WTC11 (cell line): ENCODE measurements around the gene ZNF335. TPM values are rescaled to one million over a fixed set of nuclear protein-coding genes. Genes with fewer than 3 reads are reported as not detected.

Experiments
- ATAC-seq: fragments of 200-7000 bp; cut with Tn5 transposase; 2 replicates; pipeline ENCODE4 v1.10.0; 2021; ENCODE audit warnings: mild to moderate bottlenecking, moderate library complexity
- CTCF ChIA-PET: fragments of 300-600 bp; sonication (Branson Sonifier 250); formaldehyde crosslinking; loops from one replicate; lab custom pipeline; 2021; ENCODE audit warnings: antibody characterized with exemption; lab: Charles Lee
- POLR2A ChIA-PET: fragments of 350-600 bp; sonication (Branson Sonifier 250); formaldehyde crosslinking; loops from one replicate; lab custom pipeline; 2021; ENCODE audit warnings: antibody characterized with exemption; lab: Charles Lee
- DNase-seq: peaks from one replicate; pipeline ENCODE4 v3.0.0; 2021; ENCODE audit warnings: low spot score
- H3K27ac Mint-ChIP-seq: 2 replicates; pipeline ENCODE4 v1.8.0; 2021; ENCODE audit warnings: mixed read lengths
- H3K27me3 Mint-ChIP-seq: 2 replicates; pipeline ENCODE4 v1.8.0; 2021; ENCODE audit warnings: low read depth, mild to moderate bottlenecking, moderate library complexity, mixed read lengths
- H3K36me3 Mint-ChIP-seq: 2 replicates; pipeline ENCODE4 v1.8.0; 2021; ENCODE audit warnings: mixed read lengths
- H3K4me1 Mint-ChIP-seq: 2 replicates; pipeline ENCODE4 v1.8.0; 2022; ENCODE audit warnings: mixed read lengths
- H3K4me3 Mint-ChIP-seq: 2 replicates; pipeline ENCODE4 v1.8.0; 2021; ENCODE audit warnings: mild to moderate bottlenecking, moderate library complexity, mixed read lengths
- H3K9me3 Mint-ChIP-seq: 2 replicates; pipeline ENCODE4 v1.8.0; 2021; ENCODE audit warnings: mixed read lengths
- FOXK1 ChIP-seq: sonication (generic); formaldehyde crosslinking; IDR thresholded peaks from 2 replicates; pipeline ENCODE4 v1.8.0; 2022; ENCODE audit warnings: mild to moderate bottlenecking, moderate library complexity, missing genetic modification reagents
- GABPB1 ChIP-seq: sonication (generic); formaldehyde crosslinking; IDR thresholded peaks from 2 replicates; pipeline ENCODE4 v1.8.1; 2023; ENCODE audit warnings: mild to moderate bottlenecking, missing genetic modification reagents
- GRHL2 ChIP-seq: fragments of 250-450 bp; sonication (Bioruptor Pico); IDR thresholded peaks from 2 replicates; pipeline ENCODE4 v1.8.0; 2022; ENCODE audit warnings: mild to moderate bottlenecking, moderate library complexity; ENCODE audit not compliant: insufficient replicate concordance, severe bottlenecking
- GTF2I ChIP-seq: fragments of 250-450 bp; sonication (Bioruptor Pico); conservative IDR thresholded peaks from 2 replicates; pipeline ENCODE4 v1.4.0; 2021; ENCODE audit warnings: mild to moderate bottlenecking
- IRF1 ChIP-seq: sonication (generic); formaldehyde crosslinking; IDR thresholded peaks from 2 replicates; pipeline ENCODE4 v1.8.0; 2023; ENCODE audit warnings: missing genetic modification reagents
- MXD4 ChIP-seq: fragments of 250-450 bp; sonication (Bioruptor Pico); IDR thresholded peaks from 2 replicates; pipeline ENCODE4 v1.8.0; 2021; ENCODE audit warnings: mild to moderate bottlenecking, moderate library complexity, borderline replicate concordance
- TCF7 ChIP-seq: sonication (generic); formaldehyde crosslinking; IDR thresholded peaks from 2 replicates; pipeline ENCODE4 v1.8.0; 2022; ENCODE audit warnings: mild to moderate bottlenecking, low read depth, missing genetic modification reagents, moderate library complexity
- TEAD1 ChIP-seq: sonication (generic); formaldehyde crosslinking; IDR thresholded peaks from 2 replicates; pipeline ENCODE4 v1.8.0; 2022; ENCODE audit warnings: mild to moderate bottlenecking, missing genetic modification reagents
- TEAD4 ChIP-seq: sonication (generic); formaldehyde crosslinking; IDR thresholded peaks from 2 replicates; pipeline ENCODE4 v1.8.0; 2022; ENCODE audit warnings: mild to moderate bottlenecking, missing genetic modification reagents
- ZNF219 ChIP-seq: sonication (generic); formaldehyde crosslinking; IDR thresholded peaks from 2 replicates; pipeline ENCODE4 v1.8.0; 2023; ENCODE audit warnings: missing genetic modification reagents, mild to moderate bottlenecking, borderline replicate concordance
- ZNF317 ChIP-seq: sonication (generic); formaldehyde crosslinking; IDR thresholded peaks from 2 replicates; pipeline ENCODE4 v1.8.1; 2023; ENCODE audit warnings: low read depth, mild to moderate bottlenecking, moderate library complexity, missing genetic modification reagents, borderline replicate concordance
- ZNF396 ChIP-seq: fragments of 250-450 bp; sonication (Bioruptor Pico); IDR thresholded peaks from 2 replicates; pipeline ENCODE4 v1.8.0; 2021; ENCODE audit warnings: mild to moderate bottlenecking, moderate library complexity, borderline replicate concordance
- ZNF671 ChIP-seq: fragments of 250-450 bp; sonication (Bioruptor Pico); IDR thresholded peaks from 2 replicates; pipeline ENCODE4 v1.8.0; 2021; ENCODE audit warnings: mild to moderate bottlenecking
- total RNA-seq: library from RNA; stranded (reverse); gene quantifications from 3 replicates; pipeline ENCODE4 v1.2.3, GENCODE V29; 2021
- TF ChIP-seq, protein P1 (sequence below): sonication (generic); formaldehyde crosslinking; IDR thresholded peaks from 2 replicates; pipeline ENCODE4 v1.8.0; 2023; ENCODE audit warnings: missing genetic modification reagents, mild to moderate bottlenecking, borderline replicate concordance
- TF ChIP-seq, protein P2 (sequence below): fragments of 250-450 bp; sonication (Bioruptor Pico); IDR thresholded peaks from 2 replicates; pipeline ENCODE4 v1.8.0; 2021; ENCODE audit warnings: mild to moderate bottlenecking
- TF ChIP-seq, protein P3 (sequence below): fragments of 200-600 bp; IDR thresholded peaks from 2 replicates; pipeline ENCODE4 v1.8.0; 2022; ENCODE audit warnings: antibody characterized with exemption
- TF ChIP-seq, protein P4 (sequence below): sonication (generic); formaldehyde crosslinking; IDR thresholded peaks from 2 replicates; pipeline ENCODE4 v1.8.0; 2022; ENCODE audit warnings: missing genetic modification reagents

Gene ZNF335
- total RNA-seq, 1 experiment from 2014 or later: 20.0 TPM

GRCh38 chr20:45949542-45950329 is 22.3 kb downstream of the ZNF335 start:
- no peak overlapping the region for H3K4me3 Mint-ChIP-seq
- no peaks in the 10 kb centered on the region for H3K9me3 Mint-ChIP-seq
- ATAC-seq (no peak), DNase-seq (no peak)
- TF ChIP-seq, protein P1, sequence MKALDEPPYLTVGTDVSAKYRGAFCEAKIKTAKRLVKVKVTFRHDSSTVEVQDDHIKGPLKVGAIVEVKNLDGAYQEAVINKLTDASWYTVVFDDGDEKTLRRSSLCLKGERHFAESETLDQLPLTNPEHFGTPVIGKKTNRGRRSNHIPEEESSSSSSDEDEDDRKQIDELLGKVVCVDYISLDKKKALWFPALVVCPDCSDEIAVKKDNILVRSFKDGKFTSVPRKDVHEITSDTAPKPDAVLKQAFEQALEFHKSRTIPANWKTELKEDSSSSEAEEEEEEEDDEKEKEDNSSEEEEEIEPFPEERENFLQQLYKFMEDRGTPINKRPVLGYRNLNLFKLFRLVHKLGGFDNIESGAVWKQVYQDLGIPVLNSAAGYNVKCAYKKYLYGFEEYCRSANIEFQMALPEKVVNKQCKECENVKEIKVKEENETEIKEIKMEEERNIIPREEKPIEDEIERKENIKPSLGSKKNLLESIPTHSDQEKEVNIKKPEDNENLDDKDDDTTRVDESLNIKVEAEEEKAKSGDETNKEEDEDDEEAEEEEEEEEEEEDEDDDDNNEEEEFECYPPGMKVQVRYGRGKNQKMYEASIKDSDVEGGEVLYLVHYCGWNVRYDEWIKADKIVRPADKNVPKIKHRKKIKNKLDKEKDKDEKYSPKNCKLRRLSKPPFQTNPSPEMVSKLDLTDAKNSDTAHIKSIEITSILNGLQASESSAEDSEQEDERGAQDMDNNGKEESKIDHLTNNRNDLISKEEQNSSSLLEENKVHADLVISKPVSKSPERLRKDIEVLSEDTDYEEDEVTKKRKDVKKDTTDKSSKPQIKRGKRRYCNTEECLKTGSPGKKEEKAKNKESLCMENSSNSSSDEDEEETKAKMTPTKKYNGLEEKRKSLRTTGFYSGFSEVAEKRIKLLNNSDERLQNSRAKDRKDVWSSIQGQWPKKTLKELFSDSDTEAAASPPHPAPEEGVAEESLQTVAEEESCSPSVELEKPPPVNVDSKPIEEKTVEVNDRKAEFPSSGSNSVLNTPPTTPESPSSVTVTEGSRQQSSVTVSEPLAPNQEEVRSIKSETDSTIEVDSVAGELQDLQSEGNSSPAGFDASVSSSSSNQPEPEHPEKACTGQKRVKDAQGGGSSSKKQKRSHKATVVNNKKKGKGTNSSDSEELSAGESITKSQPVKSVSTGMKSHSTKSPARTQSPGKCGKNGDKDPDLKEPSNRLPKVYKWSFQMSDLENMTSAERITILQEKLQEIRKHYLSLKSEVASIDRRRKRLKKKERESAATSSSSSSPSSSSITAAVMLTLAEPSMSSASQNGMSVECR (CRISPR knock-in tag): no peak
- peaks cover 5% of the 10 kb centered on the region for H3K4me1 Mint-ChIP-seq
- H3K27me3 Mint-ChIP-seq: no peaks in the 10 kb centered on the region
- peak overlapping the region; percentile 31 for H3K27ac Mint-ChIP-seq
- ChIA-PET CTCF (interaction anchor here (1.7 kb wide), 1 partner anchor 20 kb away, joined by 5 read pairs; no protein-coding TSS in a partner anchor), POLR2A (interaction anchor here (0.8 to 1.3 kb wide), 2 partner anchors 16 to 51 kb away, joined by 3 to 4 read pairs; no protein-coding TSS in a partner anchor)
- peaks cover 34% of the 10 kb centered on the region for H3K36me3 Mint-ChIP-seq

DNA sequence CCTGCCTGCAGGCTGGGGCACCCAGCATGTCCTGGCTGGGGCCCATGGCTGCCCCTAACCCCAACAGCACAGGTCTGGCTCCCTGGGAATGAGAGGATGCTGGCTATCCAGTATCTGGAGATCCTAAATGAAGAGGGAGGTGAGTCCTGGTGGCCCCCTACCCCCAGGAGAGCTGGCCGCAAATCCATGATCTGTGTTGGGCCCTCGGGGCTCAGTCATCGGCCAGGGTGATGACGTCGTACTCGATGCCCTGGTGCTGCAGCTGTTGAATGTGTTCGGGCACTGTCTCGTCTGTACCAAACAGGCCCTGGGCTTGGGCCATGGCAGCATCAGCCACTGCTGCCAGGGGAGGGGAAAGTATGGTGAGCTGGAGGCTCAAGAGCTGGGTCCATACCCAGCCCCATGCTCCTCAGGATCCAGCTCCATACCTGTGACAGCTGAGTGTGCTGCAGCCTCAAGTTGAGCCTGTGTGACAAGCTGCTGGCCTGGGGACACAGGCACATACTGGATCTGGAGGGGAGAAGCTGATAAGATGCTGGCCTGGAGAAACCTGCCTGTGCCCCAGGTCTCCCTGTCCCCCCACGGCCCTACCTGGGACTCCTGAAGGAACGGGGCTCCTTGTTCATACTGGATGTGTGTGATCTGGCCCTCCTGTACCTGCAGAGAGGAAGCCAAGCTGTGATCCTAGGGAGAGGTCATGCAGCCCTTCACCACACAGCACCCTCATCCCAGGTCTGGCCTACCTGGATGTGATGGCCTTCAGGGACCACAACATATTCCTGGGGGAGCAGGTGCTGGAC is 23.1 kb downstream of the ZNF335 start:
- POLR2A ChIA-PET: interaction anchor here (0.8 to 3.2 kb wide), 3 partner anchors 14 to 50 kb away, joined by 3 to 14 read pairs (median 4); partner anchors contain the start of gene PCIF1
- ATAC-seq: no peak
- no peak overlapping the region for H3K4me3 Mint-ChIP-seq

More for the DNA sequence above, 23.1 kb downstream of the ZNF335 start:
- CTCF ChIA-PET: interaction anchor here (1.1 to 1.7 kb wide), 2 partner anchors 21 to 63 kb away, joined by 4 to 5 read pairs; no protein-coding TSS in a partner anchor
- H3K9me3 Mint-ChIP-seq: no peaks in the 10 kb centered on the region
- H3K27ac Mint-ChIP-seq: peak overlapping the region; percentile 31
- peaks cover 42% of the 10 kb centered on the region for H3K36me3 Mint-ChIP-seq
- DNase-seq: no peak
- TF ChIP-seq ZNF219 (CRISPR knock-in tag): no peak
- no peak for TF ChIP-seq TEAD1
- no peak for TF ChIP-seq ZNF317 (CRISPR knock-in tag)
- no peak for TF ChIP-seq ZNF396 (CRISPR knock-in tag)
- TF ChIP-seq, protein P2, sequence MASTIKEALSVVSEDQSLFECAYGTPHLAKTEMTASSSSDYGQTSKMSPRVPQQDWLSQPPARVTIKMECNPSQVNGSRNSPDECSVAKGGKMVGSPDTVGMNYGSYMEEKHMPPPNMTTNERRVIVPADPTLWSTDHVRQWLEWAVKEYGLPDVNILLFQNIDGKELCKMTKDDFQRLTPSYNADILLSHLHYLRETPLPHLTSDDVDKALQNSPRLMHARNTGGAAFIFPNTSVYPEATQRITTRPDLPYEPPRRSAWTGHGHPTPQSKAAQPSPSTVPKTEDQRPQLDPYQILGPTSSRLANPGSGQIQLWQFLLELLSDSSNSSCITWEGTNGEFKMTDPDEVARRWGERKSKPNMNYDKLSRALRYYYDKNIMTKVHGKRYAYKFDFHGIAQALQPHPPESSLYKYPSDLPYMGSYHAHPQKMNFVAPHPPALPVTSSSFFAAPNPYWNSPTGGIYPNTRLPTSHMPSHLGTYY (CRISPR knock-in tag): no peak
- no peak for TF ChIP-seq ZNF671
- TF ChIP-seq, protein P3, sequence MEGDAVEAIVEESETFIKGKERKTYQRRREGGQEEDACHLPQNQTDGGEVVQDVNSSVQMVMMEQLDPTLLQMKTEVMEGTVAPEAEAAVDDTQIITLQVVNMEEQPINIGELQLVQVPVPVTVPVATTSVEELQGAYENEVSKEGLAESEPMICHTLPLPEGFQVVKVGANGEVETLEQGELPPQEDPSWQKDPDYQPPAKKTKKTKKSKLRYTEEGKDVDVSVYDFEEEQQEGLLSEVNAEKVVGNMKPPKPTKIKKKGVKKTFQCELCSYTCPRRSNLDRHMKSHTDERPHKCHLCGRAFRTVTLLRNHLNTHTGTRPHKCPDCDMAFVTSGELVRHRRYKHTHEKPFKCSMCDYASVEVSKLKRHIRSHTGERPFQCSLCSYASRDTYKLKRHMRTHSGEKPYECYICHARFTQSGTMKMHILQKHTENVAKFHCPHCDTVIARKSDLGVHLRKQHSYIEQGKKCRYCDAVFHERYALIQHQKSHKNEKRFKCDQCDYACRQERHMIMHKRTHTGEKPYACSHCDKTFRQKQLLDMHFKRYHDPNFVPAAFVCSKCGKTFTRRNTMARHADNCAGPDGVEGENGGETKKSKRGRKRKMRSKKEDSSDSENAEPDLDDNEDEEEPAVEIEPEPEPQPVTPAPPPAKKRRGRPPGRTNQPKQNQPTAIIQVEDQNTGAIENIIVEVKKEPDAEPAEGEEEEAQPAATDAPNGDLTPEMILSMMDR: no peak
- TF ChIP-seq, protein P4, sequence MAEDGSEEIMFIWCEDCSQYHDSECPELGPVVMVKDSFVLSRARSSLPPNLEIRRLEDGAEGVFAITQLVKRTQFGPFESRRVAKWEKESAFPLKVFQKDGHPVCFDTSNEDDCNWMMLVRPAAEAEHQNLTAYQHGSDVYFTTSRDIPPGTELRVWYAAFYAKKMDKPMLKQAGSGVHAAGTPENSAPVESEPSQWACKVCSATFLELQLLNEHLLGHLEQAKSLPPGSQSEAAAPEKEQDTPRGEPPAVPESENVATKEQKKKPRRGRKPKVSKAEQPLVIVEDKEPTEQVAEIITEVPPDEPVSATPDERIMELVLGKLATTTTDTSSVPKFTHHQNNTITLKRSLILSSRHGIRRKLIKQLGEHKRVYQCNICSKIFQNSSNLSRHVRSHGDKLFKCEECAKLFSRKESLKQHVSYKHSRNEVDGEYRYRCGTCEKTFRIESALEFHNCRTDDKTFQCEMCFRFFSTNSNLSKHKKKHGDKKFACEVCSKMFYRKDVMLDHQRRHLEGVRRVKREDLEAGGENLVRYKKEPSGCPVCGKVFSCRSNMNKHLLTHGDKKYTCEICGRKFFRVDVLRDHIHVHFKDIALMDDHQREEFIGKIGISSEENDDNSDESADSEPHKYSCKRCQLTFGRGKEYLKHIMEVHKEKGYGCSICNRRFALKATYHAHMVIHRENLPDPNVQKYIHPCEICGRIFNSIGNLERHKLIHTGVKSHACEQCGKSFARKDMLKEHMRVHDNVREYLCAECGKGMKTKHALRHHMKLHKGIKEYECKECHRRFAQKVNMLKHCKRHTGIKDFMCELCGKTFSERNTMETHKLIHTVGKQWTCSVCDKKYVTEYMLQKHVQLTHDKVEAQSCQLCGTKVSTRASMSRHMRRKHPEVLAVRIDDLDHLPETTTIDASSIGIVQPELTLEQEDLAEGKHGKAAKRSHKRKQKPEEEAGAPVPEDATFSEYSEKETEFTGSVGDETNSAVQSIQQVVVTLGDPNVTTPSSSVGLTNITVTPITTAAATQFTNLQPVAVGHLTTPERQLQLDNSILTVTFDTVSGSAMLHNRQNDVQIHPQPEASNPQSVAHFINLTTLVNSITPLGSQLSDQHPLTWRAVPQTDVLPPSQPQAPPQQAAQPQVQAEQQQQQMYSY: no peak
- TF ChIP-seq MXD4 (CRISPR knock-in tag): no peak
- TF ChIP-seq GABPB1: no peak
- TF ChIP-seq IRF1 (CRISPR knock-in tag): no peak
- TF ChIP-seq TEAD4 (CRISPR knock-in tag): no peak
- no peak for TF ChIP-seq FOXK1
- TF ChIP-seq GRHL2 (CRISPR knock-in tag): no peak
- no peak for TF ChIP-seq GTF2I (CRISPR knock-in tag)
- no peak for TF ChIP-seq TCF7 (CRISPR knock-in tag)
- H3K4me1 Mint-ChIP-seq: peaks cover 5% of the 10 kb centered on the region
- no peaks in the 10 kb centered on the region for H3K27me3 Mint-ChIP-seq
